Upper lobe of left lung (tissue), 4 donors: ENCODE results near the gene CNOT4.

Source experiments
- CTCF ChIP-seq, 6 experiments: fragments of 450-650 bp in 4 of 6; fragments of 200-600 bp in 2 of 6; sonication (generic) in 2 of 6; IDR thresholded peaks; one replicate each; pipeline ENCODE4 v1.5.1; 2016 to 2019; ENCODE audit warnings: antibody characterized with exemption in 6 of 6
- EP300 ChIP-seq, 4 donors: sonication (generic); formaldehyde crosslinking; IDR thresholded peaks; one replicate each; pipeline ENCODE4 v1.5.1; 2017; ENCODE audit warnings: antibody characterized with exemption in 4 of 4, control low read depth in 2 of 4
- POLR2A ChIP-seq, 4 donors: fragments of 450-650 bp; IDR thresholded peaks; one replicate each; pipeline ENCODE4 v1.5.1; 2016 to 2017; ENCODE audit warnings: antibody characterized with exemption in 4 of 4, mild to moderate bottlenecking in 2 of 4
- POLR2AphosphoS5 ChIP-seq, 2 donors: sonication (generic); formaldehyde crosslinking; IDR thresholded peaks; one replicate each; pipeline ENCODE4 v1.5.1; 2017; ENCODE audit warnings: antibody characterized with exemption in 2 of 2

- no peak for TF ChIP-seq POLR2A (IDR thresholded peaks at IDR 0.05)
- TF ChIP-seq CTCF (IDR thresholded peaks at IDR 0.05) = no peak
- TF ChIP-seq EP300 (IDR thresholded peaks at IDR 0.05) = no peak
- TF ChIP-seq POLR2AphosphoS5 (IDR thresholded peaks at IDR 0.05) = no peak
Observed at GRCh38 chr7:135364206-135364605, 145.7 kb downstream of the CNOT4 start.
